C4-2B (cell line): ENCODE data around the gene HOXB4.

Experiments used
- H3K27ac ChIP-seq: fragments of 450-650 bp; 2 replicates; pipeline ENCODE4 v1.5.1; 2017
- ZFX ChIP-seq: fragments of 450-650 bp; IDR thresholded peaks from 2 replicates; pipeline ENCODE4 v1.6.1; 2017
- TF ChIP-seq, protein P1 (sequence below): fragments of 450-650 bp; conservative IDR thresholded peaks from 2 replicates; pipeline ENCODE4 v1.5.1; 2017; ENCODE audit warnings: mild to moderate bottlenecking

Gene HOXB4

GRCh38 chr17:48556576-48557401 is 21.4 kb downstream of the HOXB4 start:
- TF ChIP-seq, protein P1, sequence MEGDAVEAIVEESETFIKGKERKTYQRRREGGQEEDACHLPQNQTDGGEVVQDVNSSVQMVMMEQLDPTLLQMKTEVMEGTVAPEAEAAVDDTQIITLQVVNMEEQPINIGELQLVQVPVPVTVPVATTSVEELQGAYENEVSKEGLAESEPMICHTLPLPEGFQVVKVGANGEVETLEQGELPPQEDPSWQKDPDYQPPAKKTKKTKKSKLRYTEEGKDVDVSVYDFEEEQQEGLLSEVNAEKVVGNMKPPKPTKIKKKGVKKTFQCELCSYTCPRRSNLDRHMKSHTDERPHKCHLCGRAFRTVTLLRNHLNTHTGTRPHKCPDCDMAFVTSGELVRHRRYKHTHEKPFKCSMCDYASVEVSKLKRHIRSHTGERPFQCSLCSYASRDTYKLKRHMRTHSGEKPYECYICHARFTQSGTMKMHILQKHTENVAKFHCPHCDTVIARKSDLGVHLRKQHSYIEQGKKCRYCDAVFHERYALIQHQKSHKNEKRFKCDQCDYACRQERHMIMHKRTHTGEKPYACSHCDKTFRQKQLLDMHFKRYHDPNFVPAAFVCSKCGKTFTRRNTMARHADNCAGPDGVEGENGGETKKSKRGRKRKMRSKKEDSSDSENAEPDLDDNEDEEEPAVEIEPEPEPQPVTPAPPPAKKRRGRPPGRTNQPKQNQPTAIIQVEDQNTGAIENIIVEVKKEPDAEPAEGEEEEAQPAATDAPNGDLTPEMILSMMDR: no peak
- TF ChIP-seq ZFX: no peak
- H3K27ac ChIP-seq: no peak overlapping the region

- TF ChIP-seq, protein P1: no peak
- no peak for TF ChIP-seq ZFX
- no peak overlapping the region for H3K27ac ChIP-seq
These were observed 21.9 kb downstream of the HOXB4 start for GRCh38 chr17:48556229-48556575.

DNA sequence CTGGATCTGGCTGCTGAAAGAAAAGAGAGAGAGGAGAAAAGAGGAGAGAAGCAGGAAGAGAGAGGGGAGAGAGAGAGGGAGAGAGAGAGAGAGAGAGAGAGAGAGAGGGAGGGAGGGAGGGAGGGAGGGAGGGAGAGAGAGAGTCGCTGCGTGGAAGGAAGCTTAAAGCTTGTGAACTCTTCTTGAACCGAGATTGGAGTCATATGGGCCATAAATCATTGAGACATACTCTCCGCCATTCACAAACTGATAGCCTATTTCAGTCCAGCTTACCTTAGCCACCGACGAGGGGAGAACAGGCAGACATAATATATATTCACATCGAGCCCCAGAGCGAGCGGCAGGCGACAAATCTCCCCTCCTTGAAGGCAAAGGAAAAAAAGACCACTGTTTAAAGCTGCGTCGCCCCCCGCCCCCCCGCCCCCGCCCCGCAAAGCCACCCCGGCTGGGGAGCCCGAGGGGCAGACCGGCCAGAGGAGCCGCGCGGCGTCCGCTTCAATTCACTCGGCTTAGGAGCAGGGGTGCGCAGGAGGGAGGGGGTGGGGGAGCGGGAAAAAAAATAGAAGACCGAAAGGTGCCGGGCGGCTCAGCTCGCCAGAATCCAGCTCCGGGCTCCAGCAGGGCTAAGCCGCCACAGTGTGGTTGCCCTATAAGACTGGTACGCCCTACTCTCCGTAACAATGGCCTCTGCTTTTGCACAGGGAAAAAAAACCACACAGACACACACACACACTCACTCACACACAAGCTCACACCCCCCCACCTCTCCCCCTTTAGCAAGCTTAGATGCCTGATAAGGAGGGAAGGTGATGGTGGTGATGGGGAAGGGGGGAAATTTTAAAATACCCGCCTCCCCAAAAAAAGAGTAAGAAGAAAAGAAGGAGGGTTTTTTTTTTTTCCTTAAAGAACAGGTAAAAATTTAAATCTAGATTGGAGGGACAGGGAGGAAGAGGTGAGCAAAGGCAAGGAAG is 22.6 kb downstream of the HOXB4 start:
- TF ChIP-seq, protein P1: no peak
- TF ChIP-seq ZFX: no peak

GRCh38 chr17:48554412-48555257 is 23.5 kb downstream of the HOXB4 start:
- no peak overlapping the region for H3K27ac ChIP-seq

More for the DNA sequence above, 22.6 kb downstream of the HOXB4 start:
- H3K27ac ChIP-seq: no peak overlapping the region

GRCh38 chr17:48553826-48554225 is 24.3 kb downstream of the HOXB4 start:
- no peak overlapping the region for H3K27ac ChIP-seq
- TF ChIP-seq ZFX: no peak
- TF ChIP-seq, protein P1: no peak

More at GRCh38 chr17:48554412-48555257, 23.5 kb downstream of the HOXB4 start:
- TF ChIP-seq, protein P1: no peak
- TF ChIP-seq ZFX: no peak

- H3K27ac ChIP-seq: no peak overlapping the region
- TF ChIP-seq, protein P1: no peak
- TF ChIP-seq ZFX: no peak
These were observed 25.0 kb downstream of the HOXB4 start for GRCh38 chr17:48553190-48553547.
